ENCODE results near the gene CAPN7. TPM values are rescaled to one million over a fixed set of nuclear protein-coding genes. Genes with fewer than 3 reads are reported as not detected.

The CAPN7 gene
- total and polyA plus RNA-seq, 2 donors (not counting 1 experiment from before 2014, with no cell fraction given): 40.4 to 85.9 TPM

- DNase-seq (no peak), ATAC-seq (ENCODE audit: low read depth) (no peak)
- CTCF ChIA-PET: interaction anchor here (0.7 to 14.2 kb wide), 22 partner anchors 11 to 973 kb away, joined by 3 to 305 read pairs (median 4); partner anchors contain the start of genes CCDC174 and RBSN
- H3K9me3 ChIP-seq (ENCODE audit: control extremely low read depth in 1 of 3, control insufficient read depth in 2 of 3, insufficient read depth in 1 of 3, low read length in 2 of 3): no peaks in the 10 kb centered on the region
- intact Hi-C loops (cut with micrococcal nuclease): loop anchor here (1.0 to 5.0 kb wide), 3 partner anchors 173 to 652 kb away; partner anchors contain the start of gene NR2C2
- Mint-ChIP-seq H3K27ac (peak overlapping the region; percentile 91), H3K9me3 (ENCODE audit: insufficient read depth) (no peaks in the 10 kb centered on the region), H3K27me3 (no peaks in the 10 kb centered on the region), H3K4me1 (peaks cover 23% of the 10 kb centered on the region), H3K4me3 (peak overlapping the region; percentile 91)
- H4K20me1 ChIP-seq (ENCODE audit: control insufficient read depth, insufficient read depth, low read length, poor library complexity, severe bottlenecking): peaks cover 9% of the 10 kb centered on the region
- H2AFZ ChIP-seq (ENCODE audit: insufficient read depth, low read depth, low read length, poor library complexity, severe bottlenecking): peak overlapping the region; percentile 93
- H3K27me3 ChIP-seq (replicated peaks in 1 of 4; ENCODE audit: control extremely low read depth in 1 of 4, control insufficient read depth in 3 of 4, insufficient read depth in 4 of 4, low read length in 3 of 4): no peaks in the 10 kb centered on the region
- peak overlapping the region; percentile 83 for H3K4me2 ChIP-seq (replicated peaks; ENCODE audit: low read depth, low read length, poor library complexity, severe bottlenecking)
- H3K4me1 ChIP-seq (ENCODE audit: control insufficient read depth in 2 of 2, insufficient read depth in 2 of 2, low read length in 2 of 2): peaks cover 16 to 19% of the 10 kb centered on the region in 2 donors
- H3K36me3 ChIP-seq (replicated peaks in 1 of 2; ENCODE audit: control extremely low read depth in 1 of 2, control insufficient read depth in 1 of 2, extremely low read depth in 1 of 2, insufficient read depth in 2 of 2, low read length in 1 of 2): no peaks in the 10 kb centered on the region
- H3K9ac ChIP-seq (ENCODE audit: low read length): peak overlapping the region; percentile 96
- peak overlapping the region; percentile 68 to 93 for H3K27ac ChIP-seq (ENCODE audit: low read length in 2 of 2)
- POLR2A ChIA-PET: interaction anchor here (1.0 to 1.1 kb wide), 3 partner anchors 107 to 195 kb away, joined by 3 read pairs; no protein-coding TSS in a partner anchor
- peaks cover 38% of the 10 kb centered on the region for H3K79me2 ChIP-seq (ENCODE audit: control insufficient read depth, insufficient read depth, low read length)
- H3K4me3 ChIP-seq (ENCODE audit: control extremely low read depth in 1 of 5, extremely low read depth in 1 of 5, insufficient read depth in 1 of 5, low read depth in 2 of 5, low read length in 4 of 5): peak overlapping the region; percentile 41 to 95 (median 78)
- WGBS (ENCODE audit: insufficient coverage): no CpG with 5 or more reads among the region's 3 CpGs
- TF ChIP-seq EZH2 (IDR thresholded peaks at IDR 0.05; ENCODE audit: borderline replicate concordance, insufficient read depth, low read depth, low read length, poor library complexity, severe bottlenecking) (no peak), CTCF (IDR thresholded peaks at IDR 0.05) (peak; percentile 47)
These were observed 538 bp upstream of the CAPN7 start for GRCh38 chr3:15205482-15205933.
